ENCODE data around the gene MAP6. TPM values are rescaled to one million over a fixed set of nuclear protein-coding genes. Genes with fewer than 3 reads are reported as not detected.
"Not testable (repeated sequence)": the region's sequence is repeated elsewhere in the genome, so short reads cannot be mapped to it uniquely, and the experiment has no call there.

The MAP6 gene
- total RNA-seq, 6 experiments from 2014 or later = 0.26 to 0.86 (median 0.58) TPM

DNA sequence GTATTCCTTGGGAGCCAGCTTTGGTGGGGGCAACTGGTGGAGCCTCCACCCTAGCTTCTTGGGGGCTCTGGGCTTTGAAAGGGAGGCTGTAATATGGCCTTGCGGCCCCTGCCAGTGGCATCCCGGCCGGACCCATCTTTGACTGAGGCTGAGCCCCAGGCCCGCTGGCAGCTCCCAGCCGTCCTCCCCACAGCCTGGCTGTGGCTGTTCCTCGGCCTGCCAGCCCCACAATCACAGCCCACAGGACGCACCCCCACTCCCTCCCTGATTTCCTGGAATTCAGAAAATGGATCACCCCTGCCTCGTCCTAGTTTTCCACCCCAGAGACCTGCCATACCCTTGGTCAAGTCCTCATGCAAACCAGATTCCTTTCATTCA, 83.6 kb downstream of the MAP6 start:
- H3K4me1 ChIP-seq = peaks cover 0 to 4% (median 2%) of the 10 kb centered on the region in 4 donors
- intact Hi-C loops (cut with DNase I) = no loop called here
- no peak overlapping the region for H3K27ac ChIP-seq
- H3K36me3 ChIP-seq = no peaks in the 10 kb centered on the region
- no peaks in the 10 kb centered on the region for H3K9me3 ChIP-seq
- TF ChIP-seq CTCF (IDR thresholded peaks at IDR 0.05) = no peak
- no peak for TF ChIP-seq POLR2A (IDR thresholded peaks at IDR 0.05)
- H3K4me3 ChIP-seq = no peak overlapping the region
- no peak for DNase-seq
- no peaks in the 10 kb centered on the region for H3K27me3 ChIP-seq
- 80% methylated on average over 1 of the region's 8 CpGs for WGBS (ENCODE audit: insufficient coverage, low coverage, low lambda C conversion rate, missing lambda C conversion rate)
- ATAC-seq = no peak

- intact Hi-C loops (cut with DNase I); H3K36me3 ChIP-seq; H3K4me3 ChIP-seq; H3K4me1 ChIP-seq; H3K9me3 ChIP-seq; H3K27me3 ChIP-seq; DNase-seq; ATAC-seq: not testable (repeated sequence)
- WGBS (ENCODE audit: insufficient coverage, low coverage, low lambda C conversion rate, missing lambda C conversion rate) = 96% methylated on average over 4 of the region's 12 CpGs
- peak overlapping the region; percentile 76 to 87 (median 80) for H3K27ac ChIP-seq
Measured at GRCh38 chr11:75584659-75585292, 84.1 kb downstream of the MAP6 start.

GRCh38 chr11:75583718-75584658, 84.8 kb downstream of the MAP6 start:
- H3K9me3 ChIP-seq = no peaks in the 10 kb centered on the region
- H3K4me1 ChIP-seq = peaks cover 0 to 4% (median 3%) of the 10 kb centered on the region in 4 donors
- intact Hi-C loops (cut with DNase I) = no loop called here
- no peaks in the 10 kb centered on the region for H3K27me3 ChIP-seq
- peak overlapping the region; percentile 29 to 66 (median 52) for H3K4me3 ChIP-seq
- H3K36me3 ChIP-seq = no peaks in the 10 kb centered on the region
- TF ChIP-seq CTCF (IDR thresholded peaks at IDR 0.05) (no peak), POLR2A (IDR thresholded peaks at IDR 0.05) (no peak)
- ATAC-seq = peak; percentile 17 to 47 (median 34)
- peak in 2 of 3 donors; percentile 59 to 64 for DNase-seq
- H3K27ac ChIP-seq = peak overlapping the region; percentile 76 to 87 (median 80)
- 49% methylated on average over 15 of the region's 42 CpGs for whole genome bisulfite sequencing (ENCODE audit: insufficient coverage, low coverage, low lambda C conversion rate, missing lambda C conversion rate)

DNA sequence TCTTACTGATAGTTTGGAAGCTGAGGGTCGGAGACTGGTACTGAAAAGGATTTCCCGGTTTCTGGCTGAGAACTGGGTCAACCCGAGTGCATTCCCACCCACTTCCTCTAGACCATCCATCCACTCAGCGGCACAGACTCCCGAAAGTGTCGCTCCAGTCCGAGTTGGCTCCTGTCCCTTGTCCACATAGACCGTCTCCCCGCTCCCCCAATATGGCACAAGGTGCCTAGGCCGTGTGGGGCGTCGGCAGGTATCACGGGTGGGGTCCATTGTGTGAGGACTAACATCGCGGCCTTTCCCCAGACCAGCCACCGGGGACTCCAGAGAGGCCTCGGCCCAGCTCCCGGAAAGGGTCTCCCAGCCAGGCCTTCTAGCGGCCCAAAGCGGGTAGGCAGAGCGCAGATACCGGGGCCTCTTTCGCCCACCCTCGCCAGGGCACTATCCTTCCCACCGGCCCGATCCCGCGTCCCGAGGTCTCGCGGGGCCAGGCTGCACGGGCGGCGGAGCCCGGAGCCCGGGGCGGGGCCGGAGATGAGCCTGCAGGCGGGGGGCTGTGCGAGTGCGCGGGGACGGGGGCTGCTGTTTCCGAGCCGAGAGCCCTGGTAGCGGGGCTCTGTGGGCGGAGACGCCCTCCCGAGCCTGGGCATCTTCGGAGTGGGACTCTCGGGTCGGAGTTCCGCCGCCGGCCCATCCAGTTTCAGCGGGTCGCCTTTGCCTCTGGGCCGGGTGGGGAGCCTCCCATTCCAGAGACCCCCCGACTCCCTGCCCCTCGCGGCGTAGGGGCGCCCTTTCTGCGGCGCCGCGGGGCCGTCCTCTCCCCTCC, 85.7 kb downstream of the MAP6 start:
- Histone ChIP-seq H3K9me3 (no peaks in the 10 kb centered on the region), H3K27ac (peak overlapping the region; percentile 76 to 87 (median 80)), H3K4me3 (peak overlapping the region; percentile 29 to 66 (median 52)), H3K36me3 (no peaks in the 10 kb centered on the region), H3K4me1 (peaks cover 0 to 4% (median 3%) of the 10 kb centered on the region in 4 donors), H3K27me3 (no peaks in the 10 kb centered on the region)
- WGBS (ENCODE audit: insufficient coverage, low coverage, low lambda C conversion rate, missing lambda C conversion rate) = 8% methylated on average over 10 of the region's 68 CpGs
- ATAC-seq (peak; percentile 63 to 76 (median 66)), DNase-seq (peak in 2 of 3 donors; percentile 54 to 64)
- intact Hi-C loops (cut with DNase I) = no loop called here
- peak; percentile 66 for TF ChIP-seq POLR2A (IDR thresholded peaks at IDR 0.05)
- TF ChIP-seq CTCF (IDR thresholded peaks at IDR 0.05) = peak; percentile 17 to 39 (median 30)

Data from right lobe of liver (tissue), 6 donors.